ENCODE results near the gene CCDC201.

The CCDC201 gene

DNA sequence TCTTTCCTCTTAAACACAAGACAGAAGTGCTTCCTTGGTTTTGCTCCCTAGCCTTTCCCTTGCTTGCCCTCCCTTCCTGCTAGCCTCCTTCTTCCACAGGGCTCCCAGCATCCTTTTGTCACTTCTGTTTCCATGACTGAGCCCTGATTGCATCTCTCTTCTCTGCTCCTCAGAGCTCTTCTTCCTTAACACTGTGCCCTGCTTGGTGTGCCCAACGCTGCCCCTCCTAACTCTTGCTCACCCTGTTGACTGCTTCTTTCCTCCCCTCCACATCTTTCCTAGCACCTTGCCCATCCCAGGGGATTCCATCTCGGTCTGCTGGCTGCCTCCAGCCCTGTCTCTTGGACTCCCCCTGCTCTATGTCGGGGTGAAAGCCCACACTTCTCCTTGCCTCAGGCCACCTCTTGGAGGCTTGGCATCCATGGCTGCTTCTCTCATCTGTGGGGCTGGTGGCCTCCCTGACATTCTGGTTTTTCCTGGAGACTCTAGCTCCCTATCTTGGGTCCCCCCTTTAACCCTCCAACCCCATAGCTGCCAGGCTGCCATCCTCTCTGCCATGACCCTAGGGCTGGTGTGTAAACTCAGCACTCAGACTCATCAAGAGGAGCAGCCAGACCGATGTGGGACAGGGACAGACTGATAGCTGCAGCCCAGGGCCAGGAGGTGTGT is 21.2 kb upstream of the CCDC201 start:
- no peak for DNase-seq (ENCODE audit: low read depth)
- no peak for TF ChIP-seq CTCF (IDR thresholded peaks at IDR 0.05; ENCODE audit: low read length, missing control alignments)
- no peak overlapping the region for H3K4me3 ChIP-seq (replicated peaks; ENCODE audit: low read depth, low read length)

- no peak overlapping the region for H3K4me3 ChIP-seq (replicated peaks; ENCODE audit: low read depth, low read length)
- TF ChIP-seq CTCF (IDR thresholded peaks at IDR 0.05; ENCODE audit: low read length, missing control alignments), result no peak
- no peak for DNase-seq (ENCODE audit: low read depth)
Observed at GRCh38 chr7:45893374-45893995, 20.6 kb upstream of the CCDC201 start.

DNA sequence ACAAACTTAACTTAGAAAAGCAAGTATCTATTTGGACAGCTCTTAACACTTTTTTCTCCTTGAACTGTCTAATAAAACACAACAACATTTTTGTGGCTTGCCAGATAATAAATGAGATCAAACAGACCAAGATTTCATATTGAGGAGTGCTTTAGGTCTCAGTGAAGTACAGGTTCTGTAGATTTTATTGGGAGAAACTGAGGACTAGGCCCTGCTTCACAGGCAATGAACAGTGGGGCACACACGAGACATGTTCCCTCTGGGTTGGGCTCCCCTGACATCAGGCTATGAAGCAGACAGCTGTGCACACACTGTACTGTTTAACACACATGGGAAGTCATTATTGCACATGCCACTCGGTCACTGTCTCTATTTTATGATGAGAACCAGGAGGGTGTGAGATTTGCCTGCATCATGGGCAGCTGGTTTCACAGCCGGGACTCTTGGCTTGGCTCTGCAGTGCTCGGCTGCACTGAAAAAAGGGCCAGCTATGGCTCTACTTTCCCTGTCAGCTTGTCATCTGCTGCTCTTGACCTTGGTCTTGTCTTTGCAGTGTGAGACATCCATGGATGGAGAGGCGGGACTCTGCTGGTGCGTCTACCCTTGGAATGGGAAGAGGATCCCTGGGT is 19.6 kb upstream of the CCDC201 start:
- DNase-seq (ENCODE audit: low read depth), result no peak
- H3K4me3 ChIP-seq (replicated peaks; ENCODE audit: low read depth, low read length), result no peak overlapping the region
- no peak for TF ChIP-seq CTCF (IDR thresholded peaks at IDR 0.05; ENCODE audit: low read length, missing control alignments)

DNA sequence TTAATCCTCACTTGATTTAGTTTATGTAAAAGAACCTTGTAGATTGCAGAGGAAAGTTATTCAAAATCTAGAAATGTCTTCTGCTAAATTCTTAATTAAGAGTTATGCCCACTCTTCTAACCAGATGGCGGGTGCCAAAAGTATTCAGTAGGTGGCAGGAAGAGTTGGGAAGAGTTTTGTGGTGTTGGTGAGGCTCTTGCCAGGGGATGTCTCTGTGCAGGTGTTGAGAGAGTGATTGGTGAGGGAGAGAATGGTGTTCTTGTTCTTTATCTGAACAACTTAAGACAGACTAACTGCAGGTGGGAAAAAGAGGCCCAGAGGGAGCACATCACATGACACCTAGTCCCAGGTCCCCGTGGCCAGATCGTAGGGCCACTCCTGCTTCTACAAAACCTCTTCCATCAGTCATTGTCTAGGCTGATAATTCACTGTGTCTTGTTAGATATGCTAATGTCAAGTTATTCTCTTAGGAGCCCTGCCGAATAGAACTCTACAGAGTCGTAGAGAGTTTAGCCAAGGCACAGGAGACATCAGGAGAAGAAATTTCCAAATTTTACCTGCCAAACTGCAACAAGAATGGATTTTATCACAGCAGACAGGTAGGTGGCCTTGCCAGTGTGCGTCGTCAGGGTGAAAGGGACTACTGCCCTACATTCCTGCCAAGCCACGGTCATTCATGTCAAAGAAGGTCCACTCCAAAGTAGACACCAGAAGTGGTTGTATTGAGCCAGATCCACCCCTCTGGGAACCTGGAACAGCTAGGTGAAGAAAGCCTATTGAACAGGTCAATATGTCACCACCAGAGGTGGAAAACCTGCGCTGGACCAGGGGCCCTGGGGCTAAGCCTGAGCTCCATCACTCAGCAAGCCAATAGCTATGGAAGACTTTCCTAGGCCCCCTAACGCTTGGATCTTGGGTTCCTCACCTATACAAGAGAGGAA is 18.9 kb upstream of the CCDC201 start:
- H3K4me3 ChIP-seq (replicated peaks; ENCODE audit: low read depth, low read length), result no peak overlapping the region
- no peak for TF ChIP-seq CTCF (IDR thresholded peaks at IDR 0.05; ENCODE audit: low read length, missing control alignments)
- no peak for DNase-seq (ENCODE audit: low read depth)

GRCh38 chr7:45890902-45891461 is 18.1 kb upstream of the CCDC201 start:
- peak; percentile 68 for DNase-seq (ENCODE audit: low read depth)
- H3K4me3 ChIP-seq (replicated peaks; ENCODE audit: low read depth, low read length), result no peak overlapping the region
- TF ChIP-seq CTCF (IDR thresholded peaks at IDR 0.05; ENCODE audit: low read length, missing control alignments), result peak; percentile 64

- DNase-seq (ENCODE audit: low read depth), result no peak
- TF ChIP-seq CTCF (IDR thresholded peaks at IDR 0.05; ENCODE audit: low read length, missing control alignments), result no peak
- H3K4me3 ChIP-seq (replicated peaks; ENCODE audit: low read depth, low read length), result no peak overlapping the region
Observed at GRCh38 chr7:45890125-45890901, 17.4 kb upstream of the CCDC201 start.

All from fibroblast of pulmonary artery (primary cell).